Hematopoietic multipotent progenitor cell treated with erythropoietin and hydrocortisone succinate and interleukin-3 and kit ligand, for 17 days (in vitro differentiated cells): ENCODE measurements around the gene TBC1D9.
"Not testable (repeated sequence)": the region's sequence is repeated elsewhere in the genome, so short reads cannot be mapped to it uniquely, and the experiment has no call there.

ENCODE experiments used
- DNase-seq: peaks from one replicate; pipeline ENCODE4 v3.0.0-alpha.2; 2015; ENCODE audit warnings: low spot score

Gene TBC1D9

DNA sequence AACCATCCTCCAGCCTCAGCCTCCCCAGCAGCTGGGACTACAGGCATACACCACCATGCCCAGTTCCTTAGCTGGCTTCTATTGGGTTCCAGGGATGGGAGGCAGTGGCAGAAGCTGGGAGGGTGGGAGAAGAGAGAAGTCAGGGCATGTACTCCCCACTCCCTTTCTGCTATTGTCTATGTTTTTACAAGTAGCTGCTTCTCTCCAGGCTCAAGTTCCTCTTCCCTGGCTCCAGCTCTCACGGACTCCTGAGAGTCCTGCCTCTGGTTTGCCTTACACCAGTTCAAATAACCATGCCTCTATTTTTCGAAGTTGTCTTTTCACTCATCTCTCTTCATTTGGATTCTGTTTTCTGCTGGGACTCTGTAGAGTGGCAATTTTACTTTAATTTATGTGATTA lies 2.9 kb downstream of the TBC1D9 start:
- DNase-seq, result no peak

DNA sequence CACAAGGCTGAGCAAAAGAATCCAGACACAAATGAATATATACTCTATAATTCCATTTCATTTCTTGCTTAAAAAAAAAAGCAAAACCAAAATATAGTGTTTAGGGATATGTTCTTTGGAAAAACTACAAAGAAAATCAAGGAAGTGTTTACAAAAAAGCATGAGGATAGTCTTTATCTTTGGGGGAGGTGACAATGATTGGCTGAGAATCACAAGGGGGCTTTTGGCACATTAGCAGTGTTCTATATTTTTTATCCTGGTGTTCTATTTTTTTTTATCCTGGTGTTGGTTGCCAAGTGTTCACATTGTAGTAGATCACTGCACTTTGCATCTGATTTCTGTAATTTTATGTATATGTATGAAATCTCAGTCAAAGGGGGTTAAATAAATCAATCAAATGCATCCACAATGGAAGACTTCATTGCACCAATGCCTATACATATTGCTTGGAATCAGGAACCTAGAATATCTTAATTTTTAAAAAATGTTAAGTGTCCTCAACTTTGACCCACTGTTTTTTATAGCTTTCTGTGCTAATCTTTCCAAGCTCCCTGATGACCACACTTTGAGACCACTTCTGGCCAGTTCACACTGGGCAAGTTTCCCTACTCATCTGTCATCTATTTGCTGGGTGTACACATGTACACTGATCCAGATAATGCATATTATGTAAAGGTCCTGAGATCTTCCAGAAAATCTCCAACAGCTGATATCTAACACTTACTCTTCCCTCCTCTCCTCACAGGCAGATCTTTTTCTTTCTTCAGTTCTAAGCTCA lies 3.7 kb downstream of the TBC1D9 start:
- DNase-seq, result no peak

DNA sequence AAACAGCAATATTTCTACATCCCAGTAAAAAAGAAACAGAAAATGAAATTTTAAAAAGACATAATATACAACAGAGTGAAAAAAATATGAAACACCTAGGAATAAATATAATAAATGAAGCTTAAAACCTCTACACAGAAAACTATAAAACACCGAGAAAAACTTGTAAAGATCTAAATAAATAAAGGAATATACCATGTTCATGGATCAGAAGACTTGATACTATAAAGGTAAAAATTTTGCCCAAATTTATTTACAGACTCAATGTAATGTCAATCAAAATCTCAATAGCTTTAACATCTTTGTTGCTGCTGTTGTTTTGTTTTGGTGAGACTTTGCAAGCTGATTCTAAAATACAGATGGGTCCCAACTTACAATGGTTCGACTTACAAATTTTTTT lies 5.7 kb downstream of the TBC1D9 start:
- no peak for DNase-seq

DNA sequence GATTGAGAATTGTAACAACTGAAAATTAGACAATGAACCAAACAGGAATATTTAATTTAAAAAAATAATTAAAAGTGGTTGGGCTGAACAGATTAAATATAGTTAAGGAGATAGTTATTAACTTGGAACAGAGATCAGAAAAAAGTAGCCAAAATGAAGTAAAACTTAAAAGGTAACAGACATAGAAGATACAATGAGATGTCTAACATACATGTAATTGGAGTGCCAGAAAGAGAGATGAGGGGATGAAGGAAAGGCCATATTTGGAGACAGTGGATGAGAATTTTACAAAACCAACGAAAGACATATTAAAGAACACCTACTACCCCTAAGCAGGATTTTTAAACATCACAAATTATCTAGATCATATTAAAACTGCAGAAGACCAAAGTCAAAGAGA lies 8.0 kb downstream of the TBC1D9 start:
- DNase-seq, result no peak

DNA sequence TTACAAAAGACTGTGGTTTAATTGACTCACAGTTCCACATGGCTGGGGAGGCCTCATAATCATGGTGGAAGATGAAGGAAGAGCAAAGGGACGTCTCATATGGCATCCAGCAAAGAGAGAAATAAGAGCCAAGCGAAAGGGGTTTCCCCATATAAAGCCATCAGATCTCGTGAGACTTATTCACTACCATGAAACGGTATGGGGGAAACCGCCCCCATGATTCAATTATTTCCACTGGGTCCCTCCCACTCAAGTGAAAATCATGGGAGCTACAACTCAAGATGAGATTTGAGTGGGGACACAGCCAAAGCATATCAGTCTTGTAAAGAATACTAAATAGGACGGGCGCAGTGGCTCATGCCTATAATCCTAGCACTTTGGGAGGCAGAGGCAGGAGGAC lies 9.6 kb downstream of the TBC1D9 start:
- not testable (repeated sequence) for DNase-seq

DNA sequence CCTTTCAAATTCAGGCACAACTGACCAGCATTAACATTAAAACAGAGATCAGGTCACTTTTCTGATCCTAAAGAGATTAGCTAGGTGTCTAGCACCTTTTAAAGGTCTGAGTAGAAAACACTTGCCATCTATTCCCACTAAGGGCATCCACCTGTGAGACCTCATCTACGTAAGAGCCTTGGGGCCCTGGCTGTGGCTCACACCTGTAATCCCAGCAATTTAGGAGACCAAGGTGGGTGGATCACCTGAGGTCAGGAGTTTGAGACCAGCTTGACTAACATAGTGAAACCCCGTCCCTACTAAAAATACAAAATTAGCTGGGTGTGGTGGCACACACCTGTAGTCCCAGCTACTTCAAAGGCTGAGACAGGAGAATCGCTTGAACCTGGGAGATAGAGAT lies 11.8 kb downstream of the TBC1D9 start:
- no peak for DNase-seq

DNA sequence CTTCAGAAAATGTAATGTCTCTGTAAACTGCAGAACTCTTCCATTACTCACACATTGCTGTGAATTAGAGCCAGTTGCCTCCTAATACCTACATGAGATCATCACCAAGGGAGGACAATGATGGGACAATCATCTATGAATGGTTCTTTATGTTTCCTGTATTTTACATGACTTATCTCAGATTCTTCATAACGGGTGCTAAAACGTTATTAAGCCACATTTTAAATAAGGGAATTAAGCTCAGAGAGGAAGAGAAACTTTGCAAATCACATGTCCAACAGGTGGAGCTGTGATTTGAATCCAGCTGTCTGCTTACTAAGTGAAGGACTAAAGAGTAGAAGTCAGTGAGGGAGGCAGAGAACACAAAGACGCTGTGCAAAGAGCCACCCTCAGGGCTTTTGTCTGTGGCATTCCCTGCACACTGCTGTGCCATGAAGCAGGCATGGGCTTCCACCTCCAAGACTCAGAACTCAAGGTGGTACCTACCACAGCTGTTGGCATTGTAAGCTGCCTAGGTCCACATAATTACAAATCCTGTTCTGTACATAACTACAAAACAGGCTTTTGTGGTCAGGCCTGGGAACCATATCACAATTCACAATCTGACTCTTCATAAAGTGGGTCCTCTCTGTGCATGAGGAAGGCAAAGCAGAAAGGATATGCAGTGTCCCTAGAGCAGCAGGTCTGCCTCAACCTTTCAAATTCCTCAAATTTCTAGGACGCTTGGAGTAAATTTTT lies 12.8 kb downstream of the TBC1D9 start:
- no peak for DNase-seq

DNA sequence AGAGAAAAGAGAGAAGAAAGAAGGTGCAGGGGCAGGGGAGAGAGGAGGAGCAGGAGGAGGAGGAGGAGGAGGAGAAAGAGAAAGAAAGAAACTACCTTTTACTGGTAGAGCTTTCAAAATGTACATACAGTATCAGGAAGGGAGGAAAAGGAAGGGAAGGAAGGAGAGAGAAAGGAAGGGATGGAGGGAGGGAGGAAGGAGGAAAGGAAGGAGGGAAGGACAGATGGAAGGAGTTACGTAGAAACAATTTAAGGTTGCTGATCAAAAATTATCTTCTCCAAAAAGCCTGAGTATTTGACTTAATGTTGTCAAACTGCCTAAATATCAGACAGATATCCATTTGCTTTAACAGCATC lies 13.4 kb downstream of the TBC1D9 start:
- DNase-seq, result no peak

DNA sequence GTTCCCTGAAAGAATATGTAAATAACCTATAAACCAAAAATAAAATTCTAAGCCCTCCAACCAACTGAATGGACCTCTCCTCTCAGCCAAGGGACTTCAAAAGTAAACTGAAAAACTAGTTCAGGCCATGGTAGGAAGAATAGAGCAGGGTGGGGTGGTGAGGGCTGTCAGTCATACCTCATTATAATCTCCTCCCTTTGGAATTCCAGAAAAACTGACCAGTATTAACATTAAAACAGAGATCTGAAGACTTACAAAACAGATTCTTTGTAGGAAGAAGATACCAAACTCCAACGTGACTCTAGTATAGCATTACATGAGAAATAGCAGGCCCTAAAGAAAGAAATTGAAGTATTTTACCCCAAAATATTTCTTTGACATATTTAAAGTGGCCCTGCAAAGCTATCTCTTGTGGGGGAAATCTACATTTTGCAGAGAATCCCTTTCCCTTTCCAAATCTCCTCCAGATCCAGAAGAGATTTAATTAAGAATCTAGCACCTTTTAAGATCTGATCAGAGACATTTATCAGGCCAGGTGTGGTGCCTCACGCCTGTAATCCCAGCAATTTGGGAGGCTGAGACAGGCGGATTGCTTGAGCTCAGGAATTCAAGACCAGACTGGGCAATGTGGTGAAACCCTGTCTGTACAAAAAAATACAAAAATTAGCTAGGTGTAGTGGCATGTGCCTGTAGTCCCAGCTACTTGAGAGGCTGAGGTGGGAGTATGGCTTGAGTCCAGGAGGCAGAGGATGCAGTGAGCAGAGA lies 15.1 kb downstream of the TBC1D9 start:
- DNase-seq, result no peak

DNA sequence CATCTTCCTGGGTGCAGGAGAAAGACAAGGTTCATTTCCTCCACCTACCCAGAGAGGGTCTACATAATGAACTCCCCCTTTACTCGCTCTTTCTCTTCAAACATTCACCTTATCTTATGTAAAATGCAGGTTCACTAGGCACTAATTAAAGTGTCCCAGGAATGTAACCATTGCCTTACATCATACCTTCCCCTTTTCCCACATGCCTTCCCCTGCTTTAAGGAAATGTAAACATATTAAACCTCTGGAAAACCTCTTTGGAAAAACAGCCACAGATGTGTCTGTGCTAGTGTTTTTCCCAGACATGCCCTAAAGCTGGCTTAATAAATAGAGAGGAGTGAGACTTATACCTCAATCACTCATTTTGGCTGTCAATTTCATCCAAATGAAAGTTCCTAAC lies 15.8 kb downstream of the TBC1D9 start:
- no peak for DNase-seq

DNA sequence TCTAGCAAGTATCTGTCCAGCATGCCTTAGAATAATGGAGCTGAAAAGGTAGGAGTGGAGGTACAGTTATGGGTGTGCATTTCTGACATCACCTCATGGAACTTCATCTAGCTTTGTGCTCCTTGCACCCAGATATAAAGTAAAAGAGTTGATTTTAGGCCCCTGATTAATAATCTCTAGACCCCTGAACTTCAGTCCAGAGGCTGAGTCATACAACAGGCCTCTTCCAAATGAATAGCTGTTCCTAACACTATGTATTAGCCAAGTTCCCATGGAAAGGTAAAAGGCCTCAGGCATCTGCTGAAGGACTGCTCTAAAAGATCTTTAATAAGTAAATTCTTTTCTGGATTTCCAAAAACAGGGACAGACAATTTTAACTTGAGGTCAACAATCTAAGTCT lies 16.2 kb downstream of the TBC1D9 start:
- no peak for DNase-seq

DNA sequence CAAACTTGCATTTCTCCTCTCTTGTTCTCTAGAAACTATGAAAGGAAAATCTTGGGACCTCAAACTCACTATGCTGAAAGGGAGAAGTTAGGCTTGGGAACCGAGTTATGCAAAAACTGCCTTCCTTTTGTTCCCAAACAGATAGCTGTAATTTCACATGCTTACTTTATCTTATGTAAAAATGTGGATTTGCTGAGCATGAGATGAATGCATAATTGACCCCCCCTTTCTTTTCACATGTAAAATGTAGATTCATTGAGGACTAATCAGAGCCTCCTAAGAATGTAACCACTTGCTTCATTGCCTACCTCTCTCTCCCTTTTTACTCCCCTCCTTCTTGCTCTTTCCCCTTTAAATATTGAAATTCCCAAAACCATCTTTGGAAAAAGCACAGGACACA lies 18.0 kb downstream of the TBC1D9 start:
- no peak for DNase-seq

DNA sequence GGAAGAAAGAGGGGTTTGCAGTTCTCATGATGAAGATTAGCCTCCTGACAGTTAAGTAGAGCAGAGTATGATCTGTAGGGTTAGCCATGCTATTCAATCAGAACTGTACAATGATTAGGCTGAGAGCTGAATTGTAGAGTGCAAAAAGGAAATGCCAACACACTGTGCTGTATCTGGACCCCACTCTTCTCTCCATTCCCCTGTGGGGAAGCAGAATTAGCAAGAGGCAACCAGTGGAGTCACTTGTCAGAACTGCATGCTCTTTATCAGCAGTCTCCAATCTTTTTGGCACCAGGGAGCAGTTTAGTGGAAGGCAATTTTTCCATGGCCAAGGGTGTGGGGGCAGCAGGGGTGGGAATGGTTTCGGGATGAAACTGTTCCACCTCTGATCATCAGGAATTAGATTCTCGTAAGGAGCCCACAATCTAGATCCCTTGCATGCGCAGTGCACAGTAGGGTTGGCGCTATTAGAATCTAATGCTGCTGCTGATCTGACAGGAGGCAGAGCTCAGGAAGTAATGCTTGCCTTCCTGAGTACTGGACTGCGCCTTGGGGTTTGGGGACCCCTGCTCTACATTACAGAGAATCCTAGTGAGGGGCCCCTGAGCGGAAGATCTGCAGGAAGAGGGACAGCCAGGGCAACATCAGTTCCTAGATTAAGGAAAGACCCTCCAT lies 19.4 kb downstream of the TBC1D9 start:
- DNase-seq, result no peak

DNA sequence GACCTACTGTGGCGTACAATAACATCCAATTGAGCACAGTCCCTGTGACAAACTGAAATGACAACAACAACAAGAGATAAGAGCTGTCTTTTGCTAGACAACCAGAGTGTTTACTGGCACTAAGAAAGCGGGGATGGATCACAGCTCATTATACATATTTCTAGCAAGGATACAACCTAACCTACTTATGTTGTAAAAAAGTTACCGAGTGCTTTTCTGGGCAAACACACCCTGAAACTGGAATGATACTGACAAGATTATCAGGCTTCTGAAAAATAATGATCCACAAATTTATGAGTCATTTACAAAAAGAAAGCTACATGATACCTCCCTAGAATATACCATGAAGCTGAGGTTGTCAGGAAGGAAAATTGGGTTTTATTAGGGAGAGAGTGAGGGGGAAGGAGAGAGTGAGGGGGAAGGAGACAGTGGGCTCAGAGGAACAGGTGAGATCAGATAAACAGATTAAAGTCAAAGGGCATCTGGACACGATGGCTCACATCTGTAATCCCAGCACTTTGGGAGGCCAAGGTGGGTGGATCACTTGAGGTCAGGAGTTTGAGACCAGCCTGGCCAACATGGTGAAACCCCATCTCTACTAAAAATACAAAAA lies 20.3 kb downstream of the TBC1D9 start:
- DNase-seq, result no peak

DNA sequence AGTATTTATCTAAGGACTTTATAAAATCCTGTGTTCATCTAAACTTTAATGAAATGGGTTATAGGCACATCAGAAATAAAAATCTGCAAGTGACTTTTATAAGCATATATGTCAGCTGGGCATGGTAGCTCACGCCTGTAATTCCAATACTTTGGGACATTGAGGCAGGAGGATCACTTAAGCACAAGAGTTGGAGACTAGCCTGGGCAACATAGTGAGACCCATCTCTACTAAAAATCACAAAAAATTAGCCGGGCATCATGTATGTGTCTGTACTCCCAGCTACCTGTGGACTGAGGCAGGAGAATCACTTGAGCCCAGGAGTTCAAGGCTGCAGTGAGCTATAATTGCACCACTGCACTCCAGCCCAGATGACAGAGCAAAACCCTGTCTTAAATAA lies 20.9 kb downstream of the TBC1D9 start:
- DNase-seq, result no peak

DNA sequence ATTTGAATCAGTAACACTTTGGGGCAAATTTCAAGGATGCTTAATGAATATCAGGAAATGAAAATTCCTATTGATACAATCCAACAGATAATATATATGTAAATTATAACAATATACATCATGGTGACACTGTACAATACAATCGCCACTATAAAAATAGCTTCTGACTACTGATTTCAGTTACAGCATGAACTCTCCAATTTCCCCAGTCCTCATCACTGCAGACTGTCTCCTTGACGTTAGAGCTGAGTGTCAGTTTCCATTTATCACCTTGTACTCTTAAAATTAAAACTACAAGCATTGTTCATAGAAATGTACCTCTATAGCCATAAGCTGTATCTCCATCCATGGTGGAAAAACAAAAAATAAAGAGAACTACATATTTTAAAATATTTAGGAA lies 23.4 kb downstream of the TBC1D9 start:
- DNase-seq, result no peak

DNA sequence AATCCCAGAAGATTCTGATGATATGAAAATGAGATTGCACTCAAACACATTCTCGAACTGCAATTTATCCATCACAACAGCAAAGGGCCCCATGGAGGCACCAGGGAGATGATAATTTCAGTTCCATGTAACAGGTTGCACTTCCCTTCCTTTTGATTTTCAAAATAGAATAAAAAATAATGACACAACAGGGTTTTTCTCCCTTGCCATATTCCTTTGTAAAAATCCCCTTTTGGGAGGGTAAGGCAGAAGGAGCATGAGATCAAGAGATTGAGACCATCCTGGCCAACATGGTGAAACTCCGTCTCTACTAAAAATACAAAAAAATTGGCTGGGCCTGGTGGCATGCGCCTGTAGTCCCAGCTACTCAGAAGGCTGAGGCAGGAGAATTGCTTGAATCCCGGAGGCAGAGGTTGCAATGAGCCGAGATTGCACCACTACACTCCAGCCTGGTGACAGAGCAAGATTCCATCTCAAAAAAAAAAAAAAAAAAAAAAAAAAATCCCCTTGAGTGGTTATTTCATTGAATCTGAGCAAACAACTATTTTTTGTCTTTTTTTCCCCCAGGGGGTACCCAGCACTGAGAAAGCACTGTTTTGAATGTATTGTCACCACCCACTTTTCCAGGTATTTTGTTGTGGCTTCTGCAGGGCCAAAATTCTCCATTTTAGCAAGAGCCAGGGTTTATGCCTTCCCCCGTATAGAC lies 26.7 kb downstream of the TBC1D9 start:
- DNase-seq, result no peak

DNA sequence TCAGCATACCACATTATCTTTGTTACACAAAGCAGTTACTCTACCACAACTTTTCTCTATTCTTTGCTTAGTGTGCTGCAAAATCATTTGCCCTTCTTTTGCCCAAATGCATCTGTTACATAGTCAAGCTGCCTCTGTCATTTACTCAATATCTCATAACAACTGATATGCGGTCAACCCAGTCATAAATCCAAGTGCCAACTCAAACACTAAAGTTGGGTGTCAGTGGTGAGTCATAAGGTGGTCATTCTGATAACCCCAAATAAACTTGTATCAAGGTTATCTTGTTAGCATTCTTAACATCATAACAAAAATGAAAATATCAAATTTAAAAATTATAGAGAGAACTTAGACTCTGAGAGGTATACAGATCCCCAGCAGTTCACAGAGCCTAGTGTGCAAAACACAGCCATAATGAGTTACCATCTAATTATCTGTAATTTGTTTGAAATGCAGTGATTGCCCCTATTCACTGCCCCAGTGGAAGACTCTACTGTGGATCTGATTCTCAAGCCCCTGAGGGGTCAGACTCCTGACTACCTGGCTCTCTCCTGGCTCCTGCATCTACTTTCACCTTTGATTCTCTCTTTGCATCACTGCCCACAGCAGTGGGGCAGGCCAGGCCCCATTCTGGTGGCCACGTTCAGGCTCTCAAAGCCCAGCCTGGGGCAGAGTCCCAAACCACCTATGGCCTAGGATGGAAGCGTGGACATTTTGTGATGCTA lies 29.2 kb downstream of the TBC1D9 start:
- no peak for DNase-seq

DNA sequence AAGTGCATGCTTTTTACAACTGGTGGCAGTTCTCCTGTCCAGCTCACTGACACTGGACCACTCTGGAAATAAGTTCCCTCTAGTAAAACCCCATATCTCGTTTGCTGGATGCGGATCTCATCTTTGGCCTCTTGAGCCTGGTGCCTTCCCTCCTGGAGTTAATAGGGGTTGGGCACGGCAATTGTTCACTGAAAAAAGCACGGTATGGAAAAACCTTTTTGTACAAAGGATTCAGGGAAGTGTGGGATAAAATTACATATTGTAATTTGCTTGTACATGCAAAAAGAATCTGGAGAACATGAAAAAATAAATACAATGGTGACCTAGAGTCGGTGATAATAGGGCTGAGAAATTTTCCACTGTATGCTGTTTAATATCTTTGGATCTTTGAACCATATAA lies 30.6 kb downstream of the TBC1D9 start:
- DNase-seq, result no peak

DNA sequence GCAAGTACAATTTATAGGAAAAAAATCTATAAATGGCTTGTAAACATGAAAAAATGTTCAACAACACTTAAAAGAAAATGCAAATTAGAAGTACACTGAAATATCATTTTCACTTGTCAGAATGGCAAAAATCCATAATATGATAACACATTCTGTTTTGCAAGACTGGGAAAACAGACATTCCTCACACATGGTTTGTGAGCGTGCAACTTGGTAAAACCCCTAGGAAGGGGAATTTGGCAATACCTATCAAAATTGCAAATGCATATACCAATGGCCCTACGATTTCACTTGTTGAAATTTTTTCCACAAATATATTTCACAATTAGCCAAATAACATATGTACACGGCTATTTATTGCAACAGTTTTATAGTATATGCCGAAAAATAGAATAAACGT lies 31.4 kb downstream of the TBC1D9 start:
- no peak for DNase-seq
